Heart right ventricle (tissue), 16 donors: ENCODE measurements around the gene PFN1. TPM values are rescaled to one million over a fixed set of nuclear protein-coding genes. Genes with fewer than 3 reads are reported as not detected.
A peak's percentile ranks its signal among the peaks of the same experiment; 100 is the strongest.

Source experiments
- ATAC-seq, 8 donors: fragments of 200-7000 bp; cut with Tn5 transposase; one replicate each; pipeline ENCODE4 v1.9.1; 2020; ENCODE audit warnings: mild to moderate bottlenecking in 8 of 8, moderate library complexity in 8 of 8, moderate number of reproducible peaks in 1 of 8
- DNase-seq, 2 donors: peaks; one replicate each; pipeline ENCODE4 v3.0.0-alpha.2; 2020
- H3K27ac ChIP-seq, 10 donors: fragments of 200-600 bp; sonication (generic) in 2 of 10; one replicate each; pipeline versions ENCODE4 v1.5.0 to v1.8.0; 2020 to 2022; ENCODE audit warnings: mild to moderate bottlenecking in 3 of 10
- H3K27me3 ChIP-seq, 7 donors: fragments of 200-600 bp; one replicate each; pipeline ENCODE4 v1.8.0; 2021 to 2022; ENCODE audit warnings: mild to moderate bottlenecking in 2 of 7
- H3K36me3 ChIP-seq, 9 donors: fragments of 200-600 bp; sonication (generic) in 1 of 9; one replicate each; pipeline versions ENCODE4 v1.5.0 to v1.8.0; 2020 to 2022; ENCODE audit warnings: mild to moderate bottlenecking in 2 of 9
- H3K4me1 ChIP-seq, 9 donors: fragments of 200-600 bp; sonication (generic) in 1 of 9; one replicate each; pipeline versions ENCODE4 v1.5.0 to v1.8.0; 2020 to 2022; ENCODE audit warnings: mild to moderate bottlenecking in 4 of 9
- H3K4me3 ChIP-seq, 10 donors: fragments of 200-600 bp; sonication (generic) in 2 of 10; one replicate each; pipeline versions ENCODE4 v1.5.0 to v1.8.0; 2020 to 2022; ENCODE audit warnings: mild to moderate bottlenecking in 7 of 10, moderate library complexity in 2 of 10
- H3K9me3 ChIP-seq, 11 donors: fragments of 200-600 bp in 10 of 11; sonication (generic) in 2 of 11; one replicate each; pipeline versions ENCODE4 v1.5.0 to v1.8.0; 2013 to 2022; ENCODE audit warnings: mild to moderate bottlenecking in 2 of 11, control low read depth in 1 of 11, moderate library complexity in 1 of 11
- WGBS, 2 donors: extraction: QIAGEN DNeasy Blood & Tissue Kit; methylation state at CpG; one replicate each; pipeline ENCODE4 v1.1.7; 2013; ENCODE audit warnings: inconsistent platforms in 1 of 2; 5-methylcytosine and 5-hydroxymethylcytosine counted together
- intact Hi-C, 10 donors: fragments of 100-400 bp; cut with DNase I; formaldehyde crosslinking; loops; one replicate each; pipeline versions ENCODE4 v1.11.1 to v1.14.2; 2022
- polyA plus RNA-seq, 2 donors: library from polyadenylated mRNA; stranded (reverse); fragments of 200-250 nt; gene quantifications; one replicate each; pipeline ENCODE4 v1.2.3, GENCODE V29; 2013
- total RNA-seq, 10 donors: library from RNA; stranded (reverse); fragmentation: NEBNext Ultra II Directional in 3 of 10; extraction: Animal tissue kit (Norgen Biotek cat#: 25700) in 3 of 10; gene quantifications; one replicate each; pipeline versions ENCODE4 v1.2.1 to v1.2.4, GENCODE V29; 2021 to 2023
- TF ChIP-seq, protein P1 (sequence below), 9 donors: fragments of 200-600 bp; sonication (generic) in 2 of 9; IDR thresholded peaks; one replicate each; pipeline versions ENCODE4 v1.5.0 to v1.8.0; 2021 to 2022; ENCODE audit warnings: antibody characterized with exemption in 9 of 9, mild to moderate bottlenecking in 5 of 9, moderate library complexity in 1 of 9
- donor health status: Arrhythmogenic right ventricular cardiomyopathy.
- donor health status: ischemic (EF 13 %, LVEDD 7.1; RV severe dilation, severe dysfunction).
- donor health status: healthy with polysubstance abuse.
- donor health status: DM: no; HTN: yes; CAD: no.
- donor health status: DM: no; HTN: no; CAD: no.
- donor health status: ischemic (EF 25% LVEDD 6.9; RV normal size, moderate dysfunction).
- donor health status: ischemic (EF 25% LVEDD 5.7; RV mildly dilated, moderate dysfunction).
- donor health status: healthy.
- donor health status: DM: yes; HTN: yes; CAD: no.
- donor health status: Ischemic cardiomyopathy.
- donor health status: ischemic (EF 35%, LVEDD 5.7; RV mildly dilated, moderate dysfunction).
- donor health status: nonischemic (EF 11% LVEDD 7.7; RV severe dilation, severe dysfunction).
- donor health status: DM: yes; HTN: yes; CAD: no.
- donor health status: PGD.
- donor health status: ischemic (EF 29% LVEDD 5.4; RV normal size, mild dysfunction).
- donor health status: nonischemic (EF 23%, LVEDD 6.1; RV moderate dilation, normal function).

Gene PFN1
- total and polyA plus RNA-seq, 12 donors = 144 to 830 (median 161) TPM

DNA sequence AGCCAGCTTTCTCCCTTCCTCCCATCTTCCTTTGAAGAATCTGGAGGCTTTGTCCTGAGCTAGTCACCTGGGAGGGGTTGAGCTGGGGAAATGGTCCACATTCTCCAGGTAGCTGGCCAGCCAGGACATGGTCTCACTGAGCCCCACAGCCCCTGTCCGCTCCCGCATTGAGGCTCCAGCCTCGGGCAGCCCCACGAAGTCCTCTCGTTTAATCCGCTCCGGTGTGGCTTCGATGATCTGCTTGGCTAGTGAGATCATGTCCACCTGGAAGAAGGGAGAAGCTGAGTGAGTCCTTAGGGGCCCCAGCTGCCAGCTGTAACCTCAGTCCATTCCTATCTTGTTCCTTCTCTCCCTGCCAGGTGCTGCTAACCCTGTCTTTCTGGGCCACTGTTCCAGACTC lies 21.9 kb upstream of the PFN1 start:
- H3K27ac ChIP-seq = peak overlapping the region in 6 of 10 donors; percentile 29 to 97 (median 94)
- peaks cover 0 to 73% (median 23%) of the 10 kb centered on the region in 9 donors for H3K36me3 ChIP-seq
- no peaks in the 10 kb centered on the region for H3K9me3 ChIP-seq

DNA sequence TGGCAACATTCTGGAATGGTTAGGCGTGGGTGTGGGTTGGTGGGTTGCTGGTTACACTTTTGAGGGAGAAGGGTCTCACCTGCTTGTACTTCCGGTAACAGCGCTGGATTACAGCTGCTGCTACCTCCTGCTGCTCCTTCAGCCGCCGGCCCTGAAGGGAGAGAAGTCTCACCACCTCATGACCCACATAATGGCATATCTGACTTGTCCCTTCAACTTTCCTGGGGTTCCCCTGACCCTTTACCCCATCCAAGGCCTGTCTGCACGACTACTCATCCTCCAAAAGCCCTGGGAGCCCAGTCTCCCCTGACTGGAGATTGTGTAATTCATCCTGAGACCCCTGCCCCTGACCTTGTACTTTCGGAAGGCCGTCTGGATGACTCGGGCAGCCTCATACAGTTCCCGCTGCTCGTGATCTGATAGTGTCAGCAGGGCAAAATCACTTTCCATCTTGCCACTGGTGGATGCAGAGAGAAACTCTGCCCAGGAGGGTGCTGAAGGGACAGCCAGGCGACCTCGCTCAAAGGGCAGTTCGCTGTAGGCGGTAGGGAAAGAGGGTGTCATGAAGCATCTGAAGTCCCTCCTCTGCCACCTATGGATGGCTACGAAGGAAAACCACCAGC lies 21.3 kb upstream of the PFN1 start:
- TF ChIP-seq, protein P1, sequence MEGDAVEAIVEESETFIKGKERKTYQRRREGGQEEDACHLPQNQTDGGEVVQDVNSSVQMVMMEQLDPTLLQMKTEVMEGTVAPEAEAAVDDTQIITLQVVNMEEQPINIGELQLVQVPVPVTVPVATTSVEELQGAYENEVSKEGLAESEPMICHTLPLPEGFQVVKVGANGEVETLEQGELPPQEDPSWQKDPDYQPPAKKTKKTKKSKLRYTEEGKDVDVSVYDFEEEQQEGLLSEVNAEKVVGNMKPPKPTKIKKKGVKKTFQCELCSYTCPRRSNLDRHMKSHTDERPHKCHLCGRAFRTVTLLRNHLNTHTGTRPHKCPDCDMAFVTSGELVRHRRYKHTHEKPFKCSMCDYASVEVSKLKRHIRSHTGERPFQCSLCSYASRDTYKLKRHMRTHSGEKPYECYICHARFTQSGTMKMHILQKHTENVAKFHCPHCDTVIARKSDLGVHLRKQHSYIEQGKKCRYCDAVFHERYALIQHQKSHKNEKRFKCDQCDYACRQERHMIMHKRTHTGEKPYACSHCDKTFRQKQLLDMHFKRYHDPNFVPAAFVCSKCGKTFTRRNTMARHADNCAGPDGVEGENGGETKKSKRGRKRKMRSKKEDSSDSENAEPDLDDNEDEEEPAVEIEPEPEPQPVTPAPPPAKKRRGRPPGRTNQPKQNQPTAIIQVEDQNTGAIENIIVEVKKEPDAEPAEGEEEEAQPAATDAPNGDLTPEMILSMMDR (IDR thresholded peaks at IDR 0.05) = no peak
- H3K9me3 ChIP-seq = no peaks in the 10 kb centered on the region
- H3K36me3 ChIP-seq = peaks cover 0 to 70% (median 23%) of the 10 kb centered on the region in 9 donors
- no peaks in the 10 kb centered on the region for H3K27me3 ChIP-seq
- intact Hi-C loops = loop anchor here in 2 of 10 donors (1.0 to 5.0 kb wide), 2 partner anchors 30 to 62 kb away; no protein-coding TSS in a partner anchor
- DNase-seq (no peak), ATAC-seq (no peak)
- no peak overlapping the region for H3K4me3 ChIP-seq
- 82 to 86% methylated on average over 16 of the region's 16 CpGs for WGBS, 2 donors
- H3K4me1 ChIP-seq = peaks cover 22 to 66% (median 51%) of the 10 kb centered on the region in 9 donors
- H3K27ac ChIP-seq = peak overlapping the region in 8 of 10 donors; percentile 29 to 97 (median 96)

More for the DNA sequence above, 21.9 kb upstream of the PFN1 start:
- intact Hi-C loops = no loop called here
- 96% methylated on average over 8 of the region's 8 CpGs for WGBS, 2 donors
- H3K27me3 ChIP-seq = no peaks in the 10 kb centered on the region
- peaks cover 22 to 71% (median 52%) of the 10 kb centered on the region in 9 donors for H3K4me1 ChIP-seq
- TF ChIP-seq, protein P1 (IDR thresholded peaks at IDR 0.05) = no peak
- no peak for ATAC-seq
- DNase-seq = no peak
- no peak overlapping the region for H3K4me3 ChIP-seq

DNA sequence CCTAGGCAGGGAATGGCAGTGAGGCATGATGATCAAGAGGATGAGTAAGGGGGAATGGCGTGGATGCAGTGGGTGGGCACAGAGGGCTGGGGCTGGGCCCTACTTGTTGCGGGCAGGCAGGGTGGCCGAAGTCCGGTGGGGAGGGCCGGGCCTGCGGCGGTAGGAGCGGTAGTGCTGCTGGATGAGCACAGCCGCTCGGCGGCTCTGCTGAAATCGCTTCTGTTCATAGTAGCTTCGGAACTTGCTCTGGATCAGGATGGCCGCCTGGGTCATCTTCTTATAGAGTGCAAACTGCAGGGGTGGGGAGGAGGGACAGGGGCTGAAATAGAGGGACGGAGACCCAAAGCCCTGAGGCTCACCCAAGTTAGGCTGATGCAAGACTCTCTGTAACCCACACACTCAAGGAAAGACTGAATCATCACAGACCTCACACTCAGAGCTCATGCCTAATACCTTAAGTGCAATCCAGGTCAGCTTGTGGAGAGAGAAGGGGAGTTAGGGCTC lies 20.8 kb upstream of the PFN1 start:
- intact Hi-C loops = loop anchor here in 2 of 10 donors (1.0 to 5.0 kb wide), 2 partner anchors 30 to 62 kb away; no protein-coding TSS in a partner anchor
- peaks cover 18 to 61% (median 48%) of the 10 kb centered on the region in 9 donors for H3K4me1 ChIP-seq
- ATAC-seq = no peak

DNA sequence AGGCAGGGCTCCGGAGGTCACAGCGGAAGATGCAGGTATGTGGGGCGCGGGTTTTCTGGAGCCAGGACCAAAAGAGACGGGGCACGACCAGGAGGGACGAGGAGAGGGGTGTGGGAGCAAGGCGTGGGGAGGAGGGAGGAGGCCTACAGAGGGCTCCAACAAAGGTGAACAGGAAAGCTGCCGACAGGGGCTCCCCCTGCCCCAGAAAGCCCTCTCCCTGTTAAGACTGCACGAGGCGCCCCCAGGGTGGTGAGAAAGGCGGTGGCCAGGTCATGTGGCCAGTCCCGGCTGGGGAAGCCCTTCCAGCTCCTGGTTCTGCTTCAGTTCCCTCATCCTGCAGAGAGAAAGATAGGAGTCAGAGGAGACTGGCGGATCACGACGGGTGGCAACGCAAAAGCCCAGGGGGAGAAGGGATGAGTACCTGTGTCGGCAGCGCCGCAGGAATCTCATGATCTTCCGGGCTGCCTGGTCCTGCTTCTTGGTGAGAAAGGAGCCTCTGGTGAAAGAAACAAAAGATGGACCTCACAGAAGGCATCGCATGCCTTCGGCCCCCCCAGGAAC lies 20.2 kb upstream of the PFN1 start:
- ATAC-seq = no peak
- peaks cover 14 to 57% (median 44%) of the 10 kb centered on the region in 9 donors for H3K4me1 ChIP-seq
- 23 to 36% methylated on average over 21 to 23 of the region's 23 CpGs for WGBS, 2 donors

More for the DNA sequence above, 20.8 kb upstream of the PFN1 start:
- WGBS, 2 donors = 61 to 75% methylated on average over 15 of the region's 15 CpGs
- Histone ChIP-seq H3K36me3 (peaks cover 0 to 66% (median 23%) of the 10 kb centered on the region in 9 donors), H3K27ac (peak overlapping the region in 9 of 10 donors; percentile 88 to 97 (median 96)), H3K9me3 (no peaks in the 10 kb centered on the region), H3K27me3 (no peaks in the 10 kb centered on the region), H3K4me3 (peak overlapping the region in 9 of 10 donors; percentile 53 to 82 (median 72))
- TF ChIP-seq, protein P1 (IDR thresholded peaks at IDR 0.05) = no peak
- no peak for DNase-seq

More for the DNA sequence above, 20.2 kb upstream of the PFN1 start:
- TF ChIP-seq, protein P1 (IDR thresholded peaks at IDR 0.05) = no peak
- H3K27ac ChIP-seq = peak overlapping the region; percentile 88 to 97 (median 96)
- no peaks in the 10 kb centered on the region for H3K9me3 ChIP-seq
- DNase-seq = no peak
- peak overlapping the region; percentile 41 to 82 (median 72) for H3K4me3 ChIP-seq
- no peaks in the 10 kb centered on the region for H3K27me3 ChIP-seq
- peaks cover 0 to 61% (median 22%) of the 10 kb centered on the region in 9 donors for H3K36me3 ChIP-seq
- intact Hi-C loops = loop anchor here in 2 of 10 donors (1.0 to 5.0 kb wide), 2 partner anchors 29 to 61 kb away; no protein-coding TSS in a partner anchor
